ENCODE measurements around the gene ELN. TPM values are rescaled to one million over a fixed set of nuclear protein-coding genes. Genes with fewer than 3 reads are reported as not detected.
A peak's percentile ranks its signal among the peaks of the same experiment; 100 is the strongest.

The ELN gene
- total and polyA plus RNA-seq, 2 of the 8 experiments (the other 6 are each of a cell fraction or from before 2014, with no cell fraction given) = 5.1 to 5.6 TPM

DNA sequence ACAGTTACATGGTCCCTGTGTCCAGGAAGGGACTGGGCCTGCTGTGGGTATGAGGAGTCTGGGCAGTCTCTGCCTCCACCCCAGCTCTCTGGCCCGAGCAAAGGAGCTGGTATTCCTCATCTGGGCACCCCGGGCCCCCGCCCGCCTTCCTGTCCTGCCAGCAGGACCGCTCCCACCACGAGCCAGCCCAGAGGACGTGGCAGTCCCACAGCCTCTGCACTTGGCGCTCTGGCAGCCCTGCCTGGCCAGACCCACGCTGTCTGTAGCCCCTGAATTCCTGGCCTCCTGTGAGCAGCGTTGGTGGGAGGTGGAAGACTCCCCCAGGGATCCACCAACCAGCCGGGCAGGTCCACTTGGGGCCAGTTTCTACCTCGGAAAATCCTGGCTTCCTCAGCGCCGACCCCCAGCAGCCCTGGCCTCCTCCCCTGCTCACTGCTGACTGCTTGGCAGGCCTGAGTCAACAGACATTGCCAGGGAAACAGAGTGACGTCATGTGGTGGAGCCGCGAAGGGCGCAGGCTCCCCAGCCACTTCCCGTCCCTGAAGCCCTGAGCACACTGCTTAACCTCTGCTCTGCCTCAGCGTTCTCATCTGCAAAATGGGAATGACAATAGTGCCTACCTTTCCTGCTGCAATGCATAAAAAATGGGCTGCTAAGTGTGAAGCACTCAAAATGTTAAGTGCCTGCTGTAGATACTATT is 34.0 kb downstream of the ELN start:
- no peak overlapping the region for H3K56ac ChIP-seq (replicated peaks; ENCODE audit: insufficient read length, low read depth, low read length)
- H3K36me3 ChIP-seq (ENCODE audit: control insufficient read depth in 2 of 4, insufficient read depth in 4 of 4, low read length in 3 of 4) = no peaks in the 10 kb centered on the region
- H3K27ac ChIP-seq (ENCODE audit: low read depth, low read length) = no peak overlapping the region
- DNase-seq (ENCODE audit: low read depth in 1 of 2, low spot score in 2 of 2) = no peak
- H3K14ac ChIP-seq (ENCODE audit: insufficient read length) = no peak overlapping the region
- no peak overlapping the region for H2AFZ ChIP-seq (ENCODE audit: low read length)
- TF ChIP-seq RFX5 (IDR thresholded peaks at IDR 0.05; ENCODE audit: borderline replicate concordance, low read depth, low read length) (no peak), KDM1A (IDR thresholded peaks at IDR 0.05; ENCODE audit: borderline replicate concordance, low read length) (peak; percentile 87)
- no peak overlapping the region for H2BK20ac ChIP-seq (ENCODE audit: low read length)
- FAIRE-seq = no peak
- no peaks in the 10 kb centered on the region for H3K23me2 ChIP-seq (ENCODE audit: low read depth, low read length)
- no peak overlapping the region for H3K4me2 ChIP-seq (ENCODE audit: insufficient read depth in 1 of 2, low read depth in 2 of 2, low read length in 2 of 2)
- no peak overlapping the region for H3K9ac ChIP-seq (replicated peaks in 1 of 4; ENCODE audit: extremely low read depth in 1 of 4, low read depth in 3 of 4, low read length in 3 of 4)
- no peak overlapping the region for H2BK15ac ChIP-seq (ENCODE audit: low read length)
- peak overlapping the region; percentile 9; the same call in 1 of the 2 replicates for H3K18ac ChIP-seq (ENCODE audit: extremely low read depth, low read length)
- H4K8ac ChIP-seq (ENCODE audit: extremely low read depth, insufficient read depth, low read length) = no peak overlapping the region
- no peaks in the 10 kb centered on the region for H3K79me1 ChIP-seq (ENCODE audit: low read depth, low read length)
- no peak overlapping the region for H2BK120ac ChIP-seq (replicated peaks; ENCODE audit: low read depth, low read length)
- H4K20me1 ChIP-seq (replicated peaks in 1 of 2; ENCODE audit: control insufficient read depth in 1 of 2, insufficient read depth in 2 of 2, low read length in 2 of 2) = no peaks in the 10 kb centered on the region
- peaks cover 0 to 3% (median 0%) of the 10 kb centered on the region in 4 experiments; a peak in 1 of 7 replicates for H3K27me3 ChIP-seq (replicated peaks in 1 of 4; ENCODE audit: control insufficient read depth in 3 of 4, extremely low read depth in 1 of 4, insufficient read depth in 3 of 4, low read length in 3 of 4)
- H4K5ac ChIP-seq (ENCODE audit: insufficient read length, low read depth, low read length) = no peak overlapping the region
- WGBS, 2 experiments (ENCODE audit: extremely low coverage in 1 of 2, insufficient coverage in 1 of 2, insufficient read length in 1 of 2, insufficient replicate concordance in 2 of 2, low coverage in 1 of 2, low lambda C conversion rate in 2 of 2, missing lambda C conversion rate in 1 of 2) = 90% methylated on average over 20 of the region's 20 CpGs; no CpG with 5 or more reads in 1 of the 2 experiments
- no peak overlapping the region for H2BK12ac ChIP-seq (ENCODE audit: low read depth, low read length)
- H3K9me3 ChIP-seq (ENCODE audit: insufficient read depth in 2 of 2, low read depth in 1 of 2, low read length in 1 of 2) = no peaks in the 10 kb centered on the region
- POLR2A ChIA-PET (ENCODE audit: partially characterized antibody) = interaction anchor here (0.5 to 1.5 kb wide), 2 partner anchors 56 to 65 kb away, joined by 3 to 4 read pairs; no protein-coding TSS in a partner anchor
- H4K91ac ChIP-seq (replicated peaks; ENCODE audit: insufficient read length, low read length) = no peak overlapping the region
- H3K23ac ChIP-seq (ENCODE audit: insufficient read length) = no peak overlapping the region
- 0 out of 2 replicates have a peak overlapping the region, but pooled peaks have one; percentile 8 for H2AK5ac ChIP-seq (ENCODE audit: low read depth, low read length)
- H3K79me2 ChIP-seq (ENCODE audit: control insufficient read depth in 1 of 2, insufficient read depth in 2 of 2, low read length in 2 of 2) = no peaks in the 10 kb centered on the region
- CTCF ChIA-PET (ENCODE audit: partially characterized antibody) = interaction anchor here (0.6 to 2.4 kb wide), 2 partner anchors 35 to 196 kb away, joined by 3 to 8 read pairs; no protein-coding TSS in a partner anchor
- no peak overlapping the region for H3K4ac ChIP-seq (replicated peaks; ENCODE audit: insufficient read length, low read depth, low read length)
- H3K4me1 ChIP-seq (replicated peaks in 1 of 4; ENCODE audit: control insufficient read depth in 3 of 4, insufficient read depth in 4 of 4, low read length in 3 of 4) = peaks cover 0 to 6% (median 2%) of the 10 kb centered on the region in 4 experiments; a peak in 3 of 7 replicates
- H3K4me3 ChIP-seq (ENCODE audit: extremely low read depth in 1 of 4, insufficient read depth in 2 of 4, low read depth in 3 of 4, low read length in 4 of 4) = no peak overlapping the region
- H2BK5ac ChIP-seq (ENCODE audit: low read depth, low read length) = no peak overlapping the region
